Activated CD8-positive, alpha-beta T cell treated with anti-CD3 and anti-CD28 coated beads for 36 hours (primary cell): Measurements from ENCODE around the gene IL10RB. TPM values are rescaled to one million over a fixed set of nuclear protein-coding genes. Genes with fewer than 3 reads are reported as not detected.

ENCODE experiments used
- ATAC-seq: fragments of 200-7000 bp; cut with Tn5 transposase; one replicate; pipeline ENCODE4 v1.10.0; 2021; ENCODE audit warnings: mild to moderate bottlenecking, moderate library complexity
- CTCF ChIA-PET: fragments of 350-600 bp; sonication (Branson Sonifier 250); formaldehyde crosslinking; loops from one replicate; lab custom pipeline; 2021; ENCODE audit warnings: antibody characterized with exemption; lab: Charles Lee
- POLR2A ChIA-PET: fragments of 350-600 bp; sonication (Branson Sonifier 250); formaldehyde crosslinking; loops from one replicate; lab custom pipeline; 2021; ENCODE audit warnings: antibody characterized with exemption; lab: Charles Lee
- DNase-seq: peaks from one replicate; pipeline ENCODE4 v3.0.0-alpha.2; 2020
- H3K27ac Mint-ChIP-seq: one replicate; pipeline ENCODE4 v1.8.0; 2021; ENCODE audit warnings: mild to moderate bottlenecking, mixed read lengths
- H3K27me3 Mint-ChIP-seq: one replicate; pipeline ENCODE4 v1.8.0; 2021; ENCODE audit warnings: mixed read lengths
- H3K36me3 Mint-ChIP-seq: one replicate; pipeline ENCODE4 v1.8.0; 2021; ENCODE audit warnings: low read depth, mixed read lengths
- H3K4me1 Mint-ChIP-seq: one replicate; pipeline ENCODE4 v1.8.0; 2021; ENCODE audit warnings: low read depth, mixed read lengths
- H3K4me3 Mint-ChIP-seq: one replicate; pipeline ENCODE4 v1.8.0; 2021; ENCODE audit warnings: mild to moderate bottlenecking, moderate library complexity, mixed read lengths
- H3K9me3 Mint-ChIP-seq: one replicate; pipeline ENCODE4 v1.8.0; 2021; ENCODE audit warnings: mixed read lengths
- intact Hi-C: fragments of 100-400 bp; cut with micrococcal nuclease; formaldehyde crosslinking; loops from one replicate; pipeline ENCODE4 v1.10.0; 2022
- total RNA-seq, 2 experiments: library from RNA; stranded (reverse); gene quantifications; one replicate each; pipeline ENCODE4 v1.2.3, GENCODE V29; 2021
- TF ChIP-seq, protein P1 (sequence below): fragments of 200-600 bp; IDR thresholded peaks from one replicate; pipeline ENCODE4 v1.8.0; 2022; ENCODE audit warnings: antibody characterized with exemption, mild to moderate bottlenecking

Gene IL10RB
- total RNA-seq, 2 experiments from 2014 or later, result 25.0 to 30.5 TPM

DNA sequence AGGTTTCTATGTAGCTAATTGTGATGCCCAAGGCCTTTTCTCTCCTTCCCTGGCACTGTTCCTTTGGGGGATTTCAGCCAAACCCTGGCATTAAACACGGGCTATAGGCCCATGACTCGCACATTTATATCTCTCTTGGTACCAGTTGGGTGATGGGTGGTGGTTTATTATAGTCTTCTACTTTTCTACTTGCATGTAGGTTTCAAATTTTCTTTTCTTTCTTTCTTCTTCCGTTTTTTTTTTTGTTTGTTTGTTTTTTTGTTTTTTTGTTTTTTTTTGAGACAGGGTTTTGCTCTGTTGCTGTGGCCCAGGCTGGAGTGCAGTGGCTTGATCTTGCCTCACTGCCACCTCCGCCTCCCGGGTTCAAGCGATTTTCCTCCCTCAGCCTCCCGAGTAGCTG lies 1.1 kb downstream of the IL10RB start:
- peaks cover 53% of the 10 kb centered on the region for H3K4me1 Mint-ChIP-seq
- peak overlapping the region; percentile 97 for H3K4me3 Mint-ChIP-seq
- intact Hi-C loops, result no loop called here
- H3K27me3 Mint-ChIP-seq, result no peaks in the 10 kb centered on the region
- H3K27ac Mint-ChIP-seq, result peak overlapping the region; percentile 97
- no peaks in the 10 kb centered on the region for H3K9me3 Mint-ChIP-seq
- TF ChIP-seq, protein P1, sequence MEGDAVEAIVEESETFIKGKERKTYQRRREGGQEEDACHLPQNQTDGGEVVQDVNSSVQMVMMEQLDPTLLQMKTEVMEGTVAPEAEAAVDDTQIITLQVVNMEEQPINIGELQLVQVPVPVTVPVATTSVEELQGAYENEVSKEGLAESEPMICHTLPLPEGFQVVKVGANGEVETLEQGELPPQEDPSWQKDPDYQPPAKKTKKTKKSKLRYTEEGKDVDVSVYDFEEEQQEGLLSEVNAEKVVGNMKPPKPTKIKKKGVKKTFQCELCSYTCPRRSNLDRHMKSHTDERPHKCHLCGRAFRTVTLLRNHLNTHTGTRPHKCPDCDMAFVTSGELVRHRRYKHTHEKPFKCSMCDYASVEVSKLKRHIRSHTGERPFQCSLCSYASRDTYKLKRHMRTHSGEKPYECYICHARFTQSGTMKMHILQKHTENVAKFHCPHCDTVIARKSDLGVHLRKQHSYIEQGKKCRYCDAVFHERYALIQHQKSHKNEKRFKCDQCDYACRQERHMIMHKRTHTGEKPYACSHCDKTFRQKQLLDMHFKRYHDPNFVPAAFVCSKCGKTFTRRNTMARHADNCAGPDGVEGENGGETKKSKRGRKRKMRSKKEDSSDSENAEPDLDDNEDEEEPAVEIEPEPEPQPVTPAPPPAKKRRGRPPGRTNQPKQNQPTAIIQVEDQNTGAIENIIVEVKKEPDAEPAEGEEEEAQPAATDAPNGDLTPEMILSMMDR, result no peak
- POLR2A ChIA-PET, result interaction anchor here (0.6 to 2.5 kb wide), 7 partner anchors 12 to 62 kb away, joined by 3 to 10 read pairs (median 5); partner anchors contain the start of gene IFNAR1
- peaks cover 49% of the 10 kb centered on the region for H3K36me3 Mint-ChIP-seq
- CTCF ChIA-PET, result interaction anchor here (0.7 to 2.8 kb wide), 7 partner anchors 58 to 327 kb away, joined by 3 to 9 read pairs (median 4); partner anchors contain the start of gene IFNAR1
- DNase-seq (no peak), ATAC-seq (no peak)

DNA sequence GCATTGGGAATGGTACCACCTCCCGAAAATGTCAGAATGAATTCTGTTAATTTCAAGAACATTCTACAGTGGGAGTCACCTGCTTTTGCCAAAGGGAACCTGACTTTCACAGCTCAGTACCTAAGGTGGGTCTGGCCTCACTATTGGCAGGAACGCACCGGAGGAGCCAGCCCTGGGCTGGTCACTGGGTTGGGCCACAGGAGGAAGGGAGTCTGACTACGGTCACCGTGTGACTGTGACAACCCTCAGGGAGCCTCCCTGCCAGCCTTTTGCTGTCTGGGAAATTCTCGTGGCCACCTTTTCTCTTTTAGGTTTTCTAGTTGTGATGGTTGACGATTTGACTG lies 2.2 kb downstream of the IL10RB start:
- Mint-ChIP-seq H3K4me1 (peaks cover 52% of the 10 kb centered on the region), H3K36me3 (peaks cover 51% of the 10 kb centered on the region), H3K4me3 (peak overlapping the region; percentile 97), H3K27me3 (no peaks in the 10 kb centered on the region), H3K27ac (peak overlapping the region; percentile 97), H3K9me3 (no peaks in the 10 kb centered on the region)
- CTCF ChIA-PET, result interaction anchor here (1.1 to 2.2 kb wide), 2 partner anchors 41 to 57 kb away, joined by 3 to 5 read pairs; partner anchors contain the start of gene IFNAR1
- ATAC-seq (no peak), DNase-seq (no peak)
- TF ChIP-seq, protein P1, result no peak
- POLR2A ChIA-PET, result interaction anchor here (2.0 kb wide), 1 partner anchor 30 kb away, joined by 5 read pairs; no protein-coding TSS in a partner anchor
- intact Hi-C loops, result loop anchor here (2.0 kb wide), 1 partner anchor 24 kb away; no protein-coding TSS in a partner anchor

DNA sequence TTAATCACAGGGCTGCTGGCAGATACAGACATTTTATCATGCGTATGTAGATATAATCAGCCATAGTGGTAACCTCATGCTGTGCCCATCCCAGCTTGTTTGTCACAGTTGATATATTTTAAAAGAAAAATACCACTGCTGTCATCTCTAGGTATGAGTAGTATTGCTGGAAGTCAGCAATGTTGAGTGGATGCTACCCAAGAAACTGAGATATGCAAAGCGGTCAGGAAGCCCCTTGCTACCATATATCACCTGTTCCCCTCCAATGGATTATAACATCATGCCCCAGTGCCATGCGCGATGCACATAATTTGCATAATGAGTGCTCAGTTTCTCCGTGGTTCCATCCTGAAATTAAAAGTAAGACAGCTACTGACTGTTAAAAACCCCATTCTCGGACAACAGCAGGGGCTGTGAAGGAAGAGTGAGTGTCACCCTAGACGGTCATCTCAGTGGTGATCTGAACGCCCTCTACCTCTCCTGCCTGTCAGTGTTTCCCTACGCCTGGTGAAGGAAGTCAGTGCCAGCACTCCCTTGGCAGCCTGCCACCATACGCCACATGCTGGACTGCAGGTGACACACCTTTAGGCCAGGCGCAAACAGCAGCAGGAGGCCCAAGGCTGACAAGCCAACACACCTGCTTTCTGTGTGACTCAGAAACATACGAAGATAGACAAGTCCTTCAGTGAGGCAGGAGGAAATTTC lies 2.7 kb downstream of the IL10RB start:
- ChIA-PET POLR2A (interaction anchor here (0.7 kb wide), 1 partner anchor 12 kb away, joined by 3 read pairs; no protein-coding TSS in a partner anchor), CTCF (interaction anchor here (1.1 to 2.2 kb wide), 3 partner anchors 41 to 72 kb away, joined by 3 to 5 read pairs (median 4); partner anchors contain the start of gene IFNAR1)
- Mint-ChIP-seq H3K36me3 (peaks cover 51% of the 10 kb centered on the region), H3K27me3 (no peaks in the 10 kb centered on the region), H3K4me1 (peaks cover 55% of the 10 kb centered on the region), H3K4me3 (no peak overlapping the region), H3K27ac (peak overlapping the region; percentile 97), H3K9me3 (no peaks in the 10 kb centered on the region)
- peak; percentile 18 for ATAC-seq
- TF ChIP-seq, protein P1, result no peak
- peak; percentile 47 for DNase-seq
- intact Hi-C loops, result loop anchor here (2.0 kb wide), 1 partner anchor 24 kb away; no protein-coding TSS in a partner anchor

DNA sequence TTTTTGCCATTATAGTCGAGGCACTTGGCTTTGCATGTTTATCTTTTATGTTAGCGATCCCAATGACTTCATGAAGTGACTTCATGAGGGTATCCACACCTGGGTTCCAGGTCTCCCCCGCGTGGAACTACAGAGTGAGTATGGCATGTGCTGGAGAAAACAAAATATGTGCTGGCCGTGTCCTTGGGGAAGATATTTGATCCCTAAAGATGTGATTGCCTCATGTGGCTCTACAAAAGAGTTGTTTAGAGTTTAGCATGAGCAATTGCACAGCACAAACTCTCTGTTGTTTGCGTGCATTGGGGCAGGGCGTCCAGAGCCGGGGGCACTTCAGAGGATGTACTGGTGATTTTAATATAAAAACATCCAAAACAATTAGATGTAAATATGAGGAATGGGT lies 4.8 kb downstream of the IL10RB start:
- intact Hi-C loops, result no loop called here
- Mint-ChIP-seq H3K27ac (no peak overlapping the region), H3K9me3 (no peaks in the 10 kb centered on the region), H3K36me3 (peaks cover 54% of the 10 kb centered on the region), H3K4me3 (no peak overlapping the region), H3K4me1 (peaks cover 47% of the 10 kb centered on the region), H3K27me3 (no peaks in the 10 kb centered on the region)
- POLR2A ChIA-PET, result no interaction called here
- TF ChIP-seq, protein P1, result no peak
- CTCF ChIA-PET, result no interaction called here
- no peak for DNase-seq
- ATAC-seq, result no peak

DNA sequence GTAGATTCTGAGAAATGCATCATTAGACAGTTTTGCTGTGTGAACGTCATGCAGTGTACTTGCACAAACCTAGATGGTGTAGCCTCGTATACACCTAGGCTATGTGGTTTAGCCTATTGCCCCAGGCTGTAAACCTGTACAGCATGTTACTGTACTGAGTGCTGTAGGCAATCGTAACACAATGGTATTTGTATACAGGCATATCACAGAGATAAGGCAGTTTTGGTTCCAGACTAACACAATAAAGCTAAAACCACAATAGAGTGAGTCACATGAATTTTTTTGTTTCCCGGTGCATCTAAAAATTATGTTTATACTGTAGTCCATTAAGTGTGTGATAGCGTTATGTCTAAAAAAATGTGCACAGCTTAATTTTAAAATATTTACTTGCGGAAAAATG lies 6.9 kb downstream of the IL10RB start:
- no peak for DNase-seq
- no peak for ATAC-seq
- Mint-ChIP-seq H3K27ac (no peak overlapping the region), H3K4me1 (peaks cover 34% of the 10 kb centered on the region), H3K4me3 (no peak overlapping the region), H3K9me3 (no peaks in the 10 kb centered on the region), H3K36me3 (peaks cover 55% of the 10 kb centered on the region), H3K27me3 (no peaks in the 10 kb centered on the region)
- ChIA-PET CTCF (no interaction called here), POLR2A (no interaction called here)
- intact Hi-C loops, result no loop called here
- TF ChIP-seq, protein P1, result no peak
